Left lung (tissue), 10 donors: ENCODE measurements around the gene SLC9A1. TPM values are rescaled to one million over a fixed set of nuclear protein-coding genes. Genes with fewer than 3 reads are reported as not detected.

Source experiments
- ATAC-seq: fragments of 200-7000 bp; cut with Tn5 transposase; one replicate; pipeline ENCODE4 v1.9.1; 2020; ENCODE audit warnings: moderate library complexity
- DNase-seq, 4 donors: peaks; one replicate each; pipeline ENCODE4 v3.0.0-alpha.2; 2013 to 2020
- H3K27ac ChIP-seq, 2 donors: fragments of 200-600 bp; sonication (generic) in 1 of 2; one replicate each; pipeline versions ENCODE4 v1.5.0 to v1.8.0; 2020 to 2021
- H3K27me3 ChIP-seq, 2 donors: fragments of 200-600 bp; sonication (generic) in 1 of 2; one replicate each; pipeline versions ENCODE4 v1.5.0 to v1.8.0; 2020 to 2021
- H3K36me3 ChIP-seq, 2 donors: fragments of 200-600 bp; sonication (generic) in 1 of 2; one replicate each; pipeline versions ENCODE4 v1.5.0 to v1.8.0; 2020 to 2021
- H3K4me1 ChIP-seq, 2 donors: fragments of 200-600 bp; one replicate each; pipeline ENCODE4 v1.8.0; 2021
- H3K4me3 ChIP-seq, 2 donors: fragments of 200-600 bp; sonication (generic) in 1 of 2; one replicate each; pipeline versions ENCODE4 v1.5.0 to v1.8.0; 2020 to 2021; ENCODE audit warnings: mild to moderate bottlenecking in 1 of 2
- H3K9me3 ChIP-seq, 2 donors: fragments of 200-600 bp; sonication (generic) in 1 of 2; one replicate each; pipeline versions ENCODE4 v1.5.0 to v1.8.0; 2020 to 2021
- intact Hi-C, 2 donors: fragments of 100-400 bp; cut with DNase I; formaldehyde crosslinking; loops; one replicate each; pipeline versions ENCODE4 v1.11.2 to v1.14.2; 2022
- polyA plus RNA-seq, 6 donors: library from polyadenylated mRNA; unstranded; fragments of 120-200 nt; gene quantifications; one replicate each; pipeline ENCODE4 v1.2.1, GENCODE V29; 2013; ENCODE audit not compliant: insufficient read length in 6 of 6
- total RNA-seq, 2 donors: library from RNA; stranded (reverse); fragmentation: NEBNext Ultra II Directional; extraction: Animal tissue kit (Norgen Biotek cat#: 25700); gene quantifications; one replicate each; pipeline ENCODE4 v1.2.1, GENCODE V29; 2021
- TF ChIP-seq, protein P1 (sequence below), 2 donors: fragments of 200-600 bp; sonication (generic) in 1 of 2; IDR thresholded peaks; one replicate each; pipeline versions ENCODE4 v1.5.0 to v1.8.0; 2021; ENCODE audit warnings: antibody characterized with exemption in 2 of 2
- donor health status: DM: no; HTN: yes; CAD: no.
- donor health status: DM: no; HTN: no; CAD: no.

Gene SLC9A1
- total and polyA plus RNA-seq, 8 donors, result 16.0 to 63.8 (median 20.4) TPM

GRCh38 chr1:27108588-27108987 lies 46.3 kb downstream of the SLC9A1 start:
- intact Hi-C loops, result loop anchor here in 1 of 2 donors (10.0 kb wide), 1 partner anchor 276 kb away; the partner anchor contains the start of gene CD164L2
- H3K4me1 ChIP-seq, result peaks cover 16 to 34% of the 10 kb centered on the region in 2 donors

DNA sequence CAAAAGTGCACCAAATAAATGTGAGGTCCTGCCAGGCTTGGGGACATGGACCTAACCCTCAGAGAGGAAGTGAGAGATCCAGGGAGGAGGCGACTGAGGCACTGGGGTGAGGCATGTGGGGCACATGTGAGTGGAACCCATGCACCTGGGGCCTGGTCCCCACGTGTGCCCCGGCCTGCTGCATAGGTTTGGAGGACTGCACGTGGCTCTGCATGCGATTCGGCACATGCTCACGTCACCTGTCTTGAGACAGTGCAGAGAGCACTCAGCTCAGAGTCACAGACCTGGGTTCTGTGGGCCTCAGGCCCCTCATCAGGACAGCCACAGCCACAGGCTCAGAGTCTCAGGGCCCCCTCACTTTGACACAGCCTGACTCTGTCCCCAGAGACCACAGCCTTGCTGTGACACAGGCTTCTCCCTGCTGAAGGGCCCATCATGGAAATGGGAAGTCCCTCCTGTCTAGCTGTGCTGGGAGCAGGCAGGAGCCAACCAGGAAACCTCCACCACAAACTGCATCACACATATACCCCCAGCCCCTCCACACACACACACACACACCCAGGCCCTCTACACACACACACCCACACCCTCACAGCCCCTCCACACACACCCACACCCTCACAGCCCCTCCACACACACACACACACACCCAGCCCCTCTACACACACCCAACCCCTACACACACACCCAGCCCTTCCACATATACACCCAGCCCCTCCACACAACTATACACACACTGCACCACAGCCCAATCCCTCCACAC lies 48.2 kb downstream of the SLC9A1 start:
- intact Hi-C loops, result loop anchor here in 1 of 2 donors (10.0 kb wide), 1 partner anchor 278 kb away; the partner anchor contains the start of gene CD164L2
- Histone ChIP-seq H3K4me3 (no peak overlapping the region), H3K4me1 (peaks cover 4 to 16% of the 10 kb centered on the region in 2 donors), H3K27ac (no peak overlapping the region), H3K36me3 (peaks cover 0 to 41% of the 10 kb centered on the region in 2 donors), H3K27me3 (no peaks in the 10 kb centered on the region), H3K9me3 (no peaks in the 10 kb centered on the region)
- DNase-seq (no peak), ATAC-seq (no peak)
- TF ChIP-seq, protein P1, sequence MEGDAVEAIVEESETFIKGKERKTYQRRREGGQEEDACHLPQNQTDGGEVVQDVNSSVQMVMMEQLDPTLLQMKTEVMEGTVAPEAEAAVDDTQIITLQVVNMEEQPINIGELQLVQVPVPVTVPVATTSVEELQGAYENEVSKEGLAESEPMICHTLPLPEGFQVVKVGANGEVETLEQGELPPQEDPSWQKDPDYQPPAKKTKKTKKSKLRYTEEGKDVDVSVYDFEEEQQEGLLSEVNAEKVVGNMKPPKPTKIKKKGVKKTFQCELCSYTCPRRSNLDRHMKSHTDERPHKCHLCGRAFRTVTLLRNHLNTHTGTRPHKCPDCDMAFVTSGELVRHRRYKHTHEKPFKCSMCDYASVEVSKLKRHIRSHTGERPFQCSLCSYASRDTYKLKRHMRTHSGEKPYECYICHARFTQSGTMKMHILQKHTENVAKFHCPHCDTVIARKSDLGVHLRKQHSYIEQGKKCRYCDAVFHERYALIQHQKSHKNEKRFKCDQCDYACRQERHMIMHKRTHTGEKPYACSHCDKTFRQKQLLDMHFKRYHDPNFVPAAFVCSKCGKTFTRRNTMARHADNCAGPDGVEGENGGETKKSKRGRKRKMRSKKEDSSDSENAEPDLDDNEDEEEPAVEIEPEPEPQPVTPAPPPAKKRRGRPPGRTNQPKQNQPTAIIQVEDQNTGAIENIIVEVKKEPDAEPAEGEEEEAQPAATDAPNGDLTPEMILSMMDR (IDR thresholded peaks at IDR 0.05), result no peak

More at GRCh38 chr1:27108588-27108987, 46.3 kb downstream of the SLC9A1 start:
- TF ChIP-seq, protein P1 (IDR thresholded peaks at IDR 0.05), result no peak
- no peak overlapping the region for H3K4me3 ChIP-seq
- ATAC-seq (no peak), DNase-seq (no peak)
- H3K9me3 ChIP-seq, result no peaks in the 10 kb centered on the region
- no peaks in the 10 kb centered on the region for H3K27me3 ChIP-seq
- no peak overlapping the region for H3K27ac ChIP-seq
- H3K36me3 ChIP-seq, result peaks cover 0 to 31% of the 10 kb centered on the region in 2 donors

DNA sequence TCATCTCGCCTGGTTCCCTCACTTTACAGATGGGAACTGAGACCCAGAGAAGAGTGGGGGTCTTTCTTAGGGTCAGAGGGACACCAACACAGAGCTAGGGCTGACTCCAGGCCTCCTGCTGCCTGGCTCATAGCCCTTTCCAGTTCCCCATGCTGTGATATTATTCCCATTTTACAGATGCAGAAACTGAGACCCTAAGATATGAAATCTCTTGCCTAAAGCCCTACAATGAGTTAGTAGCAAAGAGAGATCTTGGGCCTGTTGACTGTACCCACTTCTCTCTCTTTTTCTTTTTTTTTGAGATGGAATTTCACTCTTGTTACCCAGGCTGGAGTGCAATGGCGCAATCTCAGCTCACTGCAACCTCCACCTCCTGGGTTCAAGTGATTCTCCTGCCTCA lies 49.9 kb downstream of the SLC9A1 start:
- intact Hi-C loops, result loop anchor here in 1 of 2 donors (10.0 kb wide), 1 partner anchor 280 kb away; the partner anchor contains the start of gene CD164L2
- H3K36me3 ChIP-seq, result peaks cover 0 to 58% of the 10 kb centered on the region in 2 donors
- H3K27ac ChIP-seq, result no peak overlapping the region

GRCh38 chr1:27103498-27103897 lies 51.4 kb downstream of the SLC9A1 start:
- TF ChIP-seq, protein P1 (IDR thresholded peaks at IDR 0.05), result no peak
- Histone ChIP-seq H3K27ac (no peak overlapping the region), H3K9me3 (no peaks in the 10 kb centered on the region), H3K27me3 (no peaks in the 10 kb centered on the region), H3K4me3 (no peak overlapping the region), H3K36me3 (peaks cover 0 to 62% of the 10 kb centered on the region in 2 donors), H3K4me1 (peaks cover 14 to 19% of the 10 kb centered on the region in 2 donors)
- intact Hi-C loops, result loop anchor here in 1 of 2 donors (5.0 to 10.0 kb wide), 2 partner anchors 179 to 281 kb away; partner anchors contain the start of gene CD164L2
- no peak for DNase-seq
- ATAC-seq, result no peak

More for the DNA sequence above, 49.9 kb downstream of the SLC9A1 start:
- Histone ChIP-seq H3K27me3 (no peaks in the 10 kb centered on the region), H3K9me3 (no peaks in the 10 kb centered on the region), H3K4me1 (peaks cover under 1 to 4% of the 10 kb centered on the region in 2 donors), H3K4me3 (no peak overlapping the region)
- TF ChIP-seq, protein P1 (IDR thresholded peaks at IDR 0.05), result no peak
- no peak for ATAC-seq
- no peak for DNase-seq
